Measurements from ENCODE around the gene RDH12. TPM values are rescaled to one million over a fixed set of nuclear protein-coding genes. Genes with fewer than 3 reads are reported as not detected.

Gene RDH12
- total RNA-seq, 1 experiment from 2014 or later = not detected

DNA sequence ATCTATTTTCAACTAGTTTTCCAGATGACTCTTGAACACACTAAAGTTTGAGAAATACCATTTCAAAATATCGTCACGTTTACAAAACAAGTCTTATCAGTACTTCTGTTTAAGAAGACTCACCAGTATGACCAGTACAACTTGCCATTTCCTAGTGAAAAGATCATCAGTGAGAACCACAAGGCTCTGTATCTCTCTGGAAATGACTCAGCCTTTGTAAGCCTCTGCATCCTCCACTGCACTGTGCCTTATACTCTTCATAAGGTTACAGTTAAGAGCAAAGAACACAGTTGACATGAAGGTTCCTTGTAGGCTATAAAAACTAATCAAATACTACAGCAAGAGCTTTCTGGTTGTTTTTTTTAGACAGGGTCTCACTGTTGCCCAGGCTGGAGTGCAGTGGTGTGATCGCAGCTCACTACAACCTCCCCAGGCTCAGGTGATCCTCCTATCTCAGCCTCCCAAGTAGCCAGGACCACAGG lies 21.5 kb upstream of the RDH12 start:
- TF ChIP-seq, protein P1, sequence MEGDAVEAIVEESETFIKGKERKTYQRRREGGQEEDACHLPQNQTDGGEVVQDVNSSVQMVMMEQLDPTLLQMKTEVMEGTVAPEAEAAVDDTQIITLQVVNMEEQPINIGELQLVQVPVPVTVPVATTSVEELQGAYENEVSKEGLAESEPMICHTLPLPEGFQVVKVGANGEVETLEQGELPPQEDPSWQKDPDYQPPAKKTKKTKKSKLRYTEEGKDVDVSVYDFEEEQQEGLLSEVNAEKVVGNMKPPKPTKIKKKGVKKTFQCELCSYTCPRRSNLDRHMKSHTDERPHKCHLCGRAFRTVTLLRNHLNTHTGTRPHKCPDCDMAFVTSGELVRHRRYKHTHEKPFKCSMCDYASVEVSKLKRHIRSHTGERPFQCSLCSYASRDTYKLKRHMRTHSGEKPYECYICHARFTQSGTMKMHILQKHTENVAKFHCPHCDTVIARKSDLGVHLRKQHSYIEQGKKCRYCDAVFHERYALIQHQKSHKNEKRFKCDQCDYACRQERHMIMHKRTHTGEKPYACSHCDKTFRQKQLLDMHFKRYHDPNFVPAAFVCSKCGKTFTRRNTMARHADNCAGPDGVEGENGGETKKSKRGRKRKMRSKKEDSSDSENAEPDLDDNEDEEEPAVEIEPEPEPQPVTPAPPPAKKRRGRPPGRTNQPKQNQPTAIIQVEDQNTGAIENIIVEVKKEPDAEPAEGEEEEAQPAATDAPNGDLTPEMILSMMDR (conservative IDR thresholded peaks at IDR 0.05) = no peak
- no peak for TF ChIP-seq EZH2 (IDR thresholded peaks at IDR 0.05; ENCODE audit: low read depth)
- Histone ChIP-seq H3F3A (ENCODE audit: insufficient read depth, low read depth) (peaks cover 61% of the 10 kb centered on the region), H3K4me3 (no peak overlapping the region), H3K79me2 (ENCODE audit: low read depth) (peaks cover 20% of the 10 kb centered on the region; the same call in 1 of the 2 replicates), H4K20me1 (ENCODE audit: insufficient read depth) (peaks cover 4% of the 10 kb centered on the region), H3K27me3 (ENCODE audit: insufficient read depth, low read depth) (no peaks in the 10 kb centered on the region), H3K9me2 (ENCODE audit: insufficient read depth) (no peaks in the 10 kb centered on the region), H3K36me3 (ENCODE audit: low read depth) (peaks cover 56% of the 10 kb centered on the region), H3K4me1 (replicated peaks; ENCODE audit: insufficient read depth) (peaks cover 33% of the 10 kb centered on the region), H3K9me3 (ENCODE audit: insufficient read depth, low read depth) (no peaks in the 10 kb centered on the region), H3K27ac (peak overlapping the region; percentile 57), H3K4me2 (peak overlapping the region; percentile 34), H2AFZ (no peak overlapping the region)
- intact Hi-C loops (cut with micrococcal nuclease; ENCODE audit: unreplicated experiment) = no loop called here
- BruUV-seq (replicated peaks) = no TSS peak
- ChIA-PET CTCF (no interaction called here), POLR2A (ENCODE audit: unreplicated experiment) (no interaction called here)
- DNase-seq = peak in 1 of 2 experiments; percentile 88

- Histone ChIP-seq H4K20me1 (ENCODE audit: insufficient read depth) (peaks cover 4% of the 10 kb centered on the region), H3K4me2 (peak overlapping the region; percentile 34; the same call in 1 of the 2 replicates), H3K4me1 (replicated peaks; ENCODE audit: insufficient read depth) (peaks cover 27% of the 10 kb centered on the region), H3K27me3 (ENCODE audit: insufficient read depth, low read depth) (no peaks in the 10 kb centered on the region), H3F3A (ENCODE audit: insufficient read depth, low read depth) (peaks cover 56% of the 10 kb centered on the region), H3K27ac (peak overlapping the region; percentile 57), H3K9me2 (ENCODE audit: insufficient read depth) (no peaks in the 10 kb centered on the region), H3K9me3 (ENCODE audit: insufficient read depth, low read depth) (no peaks in the 10 kb centered on the region), H2AFZ (no peak overlapping the region), H3K4me3 (no peak overlapping the region), H3K36me3 (ENCODE audit: low read depth) (peaks cover 64% of the 10 kb centered on the region), H3K79me2 (ENCODE audit: low read depth) (peaks cover 22% of the 10 kb centered on the region; the same call in 1 of the 2 replicates)
- intact Hi-C loops (cut with micrococcal nuclease; ENCODE audit: unreplicated experiment) = no loop called here
- no TSS peak for BruUV-seq (replicated peaks)
- ChIA-PET CTCF (no interaction called here), POLR2A (ENCODE audit: unreplicated experiment) (no interaction called here)
- TF ChIP-seq, protein P1 (conservative IDR thresholded peaks at IDR 0.05) = no peak
- TF ChIP-seq EZH2 (IDR thresholded peaks at IDR 0.05; ENCODE audit: low read depth) = no peak
- no peak for DNase-seq
Measured at GRCh38 chr14:67680941-67681340, 20.7 kb upstream of the RDH12 start.

GRCh38 chr14:67683842-67684241 lies 17.8 kb upstream of the RDH12 start:
- no peak overlapping the region for H3K4me3 ChIP-seq
- peaks cover 27% of the 10 kb centered on the region for H3K4me1 ChIP-seq (replicated peaks; ENCODE audit: insufficient read depth)
- no peak overlapping the region for H2AFZ ChIP-seq
- peaks cover 4% of the 10 kb centered on the region for H4K20me1 ChIP-seq (ENCODE audit: insufficient read depth)
- H3K9me2 ChIP-seq (ENCODE audit: insufficient read depth) = no peaks in the 10 kb centered on the region
- H3K4me2 ChIP-seq = no peak overlapping the region
- CTCF ChIA-PET = interaction anchor here (0.6 kb wide), 1 partner anchor 157 kb away, joined by 3 read pairs; no protein-coding TSS in a partner anchor
- H3K27me3 ChIP-seq (ENCODE audit: insufficient read depth, low read depth) = no peaks in the 10 kb centered on the region
- no peak for TF ChIP-seq EZH2 (IDR thresholded peaks at IDR 0.05; ENCODE audit: low read depth)
- TF ChIP-seq, protein P1 (conservative IDR thresholded peaks at IDR 0.05) = no peak
- POLR2A ChIA-PET (ENCODE audit: unreplicated experiment) = no interaction called here
- no peaks in the 10 kb centered on the region for H3K9me3 ChIP-seq (ENCODE audit: insufficient read depth, low read depth)
- H3K27ac ChIP-seq = no peak overlapping the region
- no TSS peak for BruUV-seq (replicated peaks)
- no peak for DNase-seq
- H3K36me3 ChIP-seq (ENCODE audit: low read depth) = peaks cover 55% of the 10 kb centered on the region
- intact Hi-C loops (cut with micrococcal nuclease; ENCODE audit: unreplicated experiment) = no loop called here
- H3K79me2 ChIP-seq (ENCODE audit: low read depth) = peaks cover 19% of the 10 kb centered on the region
- H3F3A ChIP-seq (ENCODE audit: insufficient read depth, low read depth) = peaks cover 39% of the 10 kb centered on the region

All from PC-9 (cell line).